ENCODE measurements around the gene BLTP3B. TPM values are rescaled to one million over a fixed set of nuclear protein-coding genes. Genes with fewer than 3 reads are reported as not detected.

Gene BLTP3B
- total RNA-seq, 4 donors from 2014 or later, result 7.1 to 21.9 (median 13.5) TPM

GRCh38 chr12:100159391-100160104, 16.9 kb upstream of the BLTP3B start:
- H3K27me3 ChIP-seq, result no peaks in the 10 kb centered on the region

DNA sequence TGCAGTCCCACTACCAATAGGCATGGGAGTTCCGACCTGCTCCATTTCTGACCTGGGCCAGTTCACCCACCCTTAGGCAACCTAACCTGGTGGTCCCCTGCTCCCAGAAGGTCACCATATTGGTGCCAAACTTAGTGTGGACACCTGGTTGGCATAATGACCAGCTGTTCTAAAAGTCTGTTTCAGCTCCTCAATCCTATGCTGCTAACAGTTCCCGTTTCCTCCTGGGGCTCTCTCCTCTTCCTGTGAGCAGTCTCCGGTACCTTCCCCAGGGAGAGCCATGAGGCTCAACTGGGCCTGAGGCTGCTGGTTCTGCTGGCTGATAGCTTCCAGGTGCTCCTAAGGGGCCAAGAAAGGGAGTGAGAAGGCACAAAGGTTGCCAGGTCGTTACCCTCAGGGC, 15.9 kb upstream of the BLTP3B start:
- no peaks in the 10 kb centered on the region for H3K36me3 ChIP-seq
- no peaks in the 10 kb centered on the region for H3K9me3 ChIP-seq
- H3K4me3 ChIP-seq, result no peak overlapping the region
- peaks cover 0 to 6% (median 0%) of the 10 kb centered on the region in 3 donors for H3K4me1 ChIP-seq
- no peak for DNase-seq
- H3K27ac ChIP-seq, result no peak overlapping the region
- WGBS, 2 donors, result 87 to 100% methylated on average over 2 to 4 of the region's 4 CpGs
- H3K27me3 ChIP-seq, result no peaks in the 10 kb centered on the region
- TF ChIP-seq, protein P1, sequence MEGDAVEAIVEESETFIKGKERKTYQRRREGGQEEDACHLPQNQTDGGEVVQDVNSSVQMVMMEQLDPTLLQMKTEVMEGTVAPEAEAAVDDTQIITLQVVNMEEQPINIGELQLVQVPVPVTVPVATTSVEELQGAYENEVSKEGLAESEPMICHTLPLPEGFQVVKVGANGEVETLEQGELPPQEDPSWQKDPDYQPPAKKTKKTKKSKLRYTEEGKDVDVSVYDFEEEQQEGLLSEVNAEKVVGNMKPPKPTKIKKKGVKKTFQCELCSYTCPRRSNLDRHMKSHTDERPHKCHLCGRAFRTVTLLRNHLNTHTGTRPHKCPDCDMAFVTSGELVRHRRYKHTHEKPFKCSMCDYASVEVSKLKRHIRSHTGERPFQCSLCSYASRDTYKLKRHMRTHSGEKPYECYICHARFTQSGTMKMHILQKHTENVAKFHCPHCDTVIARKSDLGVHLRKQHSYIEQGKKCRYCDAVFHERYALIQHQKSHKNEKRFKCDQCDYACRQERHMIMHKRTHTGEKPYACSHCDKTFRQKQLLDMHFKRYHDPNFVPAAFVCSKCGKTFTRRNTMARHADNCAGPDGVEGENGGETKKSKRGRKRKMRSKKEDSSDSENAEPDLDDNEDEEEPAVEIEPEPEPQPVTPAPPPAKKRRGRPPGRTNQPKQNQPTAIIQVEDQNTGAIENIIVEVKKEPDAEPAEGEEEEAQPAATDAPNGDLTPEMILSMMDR (IDR thresholded peaks at IDR 0.05), result no peak
- TF ChIP-seq POLR2A (IDR thresholded peaks at IDR 0.05), result no peak
- intact Hi-C loops (cut with DNase I), result no loop called here

More at GRCh38 chr12:100159391-100160104, 16.9 kb upstream of the BLTP3B start:
- Histone ChIP-seq H3K36me3 (no peaks in the 10 kb centered on the region), H3K4me1 (peaks cover 0 to 16% (median 7%) of the 10 kb centered on the region in 3 donors), H3K27ac (no peak overlapping the region), H3K9me3 (no peaks in the 10 kb centered on the region), H3K4me3 (no peak overlapping the region)
- no peak for TF ChIP-seq POLR2A (IDR thresholded peaks at IDR 0.05)
- TF ChIP-seq, protein P1 (IDR thresholded peaks at IDR 0.05), result no peak
- 87 to 94% methylated on average over 5 to 6 of the region's 9 CpGs for WGBS, 2 donors
- intact Hi-C loops (cut with DNase I), result no loop called here
- DNase-seq, result no peak

GRCh38 chr12:100157427-100157821, 14.8 kb upstream of the BLTP3B start:
- DNase-seq, result no peak
- H3K36me3 ChIP-seq, result no peaks in the 10 kb centered on the region
- no peaks in the 10 kb centered on the region for H3K4me1 ChIP-seq
- intact Hi-C loops (cut with DNase I), result no loop called here
- no peak overlapping the region for H3K27ac ChIP-seq
- no peak overlapping the region for H3K4me3 ChIP-seq
- WGBS, 2 donors, result 95% methylated on average over 3 of the region's 8 CpGs; no CpG with 5 or more reads in 1 of the 2 donors
- no peaks in the 10 kb centered on the region for H3K9me3 ChIP-seq
- no peak for TF ChIP-seq POLR2A (IDR thresholded peaks at IDR 0.05)
- TF ChIP-seq, protein P1 (IDR thresholded peaks at IDR 0.05), result no peak
- H3K27me3 ChIP-seq, result no peaks in the 10 kb centered on the region

DNA sequence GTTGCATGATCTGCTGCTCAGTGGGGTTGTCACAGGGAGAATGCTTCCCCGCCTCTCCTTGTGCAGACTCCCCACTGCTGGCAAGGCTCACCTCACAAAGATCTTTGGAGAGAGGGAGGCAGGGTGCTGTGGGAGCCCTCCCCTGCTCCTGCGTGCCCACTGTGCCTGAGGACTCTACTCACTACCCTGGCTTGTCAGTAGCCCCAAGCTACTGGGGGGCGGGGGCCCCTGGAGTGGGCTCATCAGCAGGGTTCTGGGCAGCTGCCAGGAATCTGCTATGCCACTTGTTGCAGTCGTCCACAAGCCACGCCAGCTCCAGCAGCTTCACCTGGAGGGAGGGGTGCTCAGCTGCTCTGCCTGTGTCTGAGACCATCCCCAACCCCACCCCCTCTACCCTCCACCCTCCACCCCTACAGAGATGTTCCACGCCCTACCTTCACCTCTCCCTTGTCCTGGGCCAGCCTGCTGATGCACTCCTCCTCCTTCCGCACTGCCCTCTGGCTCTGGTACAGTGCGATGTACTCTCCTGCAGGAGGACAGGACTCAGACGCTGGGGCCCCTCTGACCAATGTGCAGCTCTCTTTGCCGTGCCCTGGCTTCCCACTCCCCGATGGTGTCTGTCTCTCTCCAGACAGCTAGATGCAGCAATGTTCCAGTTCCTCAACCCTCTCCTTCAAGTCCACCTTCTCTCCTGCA, 14.2 kb upstream of the BLTP3B start:
- H3K4me3 ChIP-seq, result no peak overlapping the region
- no peak overlapping the region for H3K27ac ChIP-seq
- no peaks in the 10 kb centered on the region for H3K4me1 ChIP-seq
- no peaks in the 10 kb centered on the region for H3K27me3 ChIP-seq
- 83 to 93% methylated on average over 7 of the region's 11 CpGs for WGBS, 2 donors
- no peak for DNase-seq
- intact Hi-C loops (cut with DNase I), result no loop called here
- no peaks in the 10 kb centered on the region for H3K9me3 ChIP-seq
- no peaks in the 10 kb centered on the region for H3K36me3 ChIP-seq
- TF ChIP-seq, protein P1 (IDR thresholded peaks at IDR 0.05), result no peak
- no peak for TF ChIP-seq POLR2A (IDR thresholded peaks at IDR 0.05)
